GM12878 (cell line): ENCODE measurements around the gene FCN2. TPM values are rescaled to one million over a fixed set of nuclear protein-coding genes. Genes with fewer than 3 reads are reported as not detected.

Experiments
- ATAC-seq: fragments of 200-7000 bp; cut with Tn5 transposase; 3 replicates; pipeline ENCODE4 v1.9.1; 2020; ENCODE audit warnings: mild to moderate bottlenecking, moderate library complexity
- BruUV-seq: library from RNA; stranded (reverse); fragments of 400-500 nt; replicated peaks from 2 replicates; lab custom pipeline; 2021; lab: Mats Ljungman, UMichigan
- CTCF ChIA-PET: fragments of 300-600 bp; sonication (Branson Sonifier 250); formaldehyde crosslinking; extraction: SDS; loops from one replicate; lab custom pipeline; 2021; ENCODE audit warnings: inconsistent platforms; lab: Yijun Ruan, JAX
- POLR2A ChIA-PET: fragments of 350-600 bp; formaldehyde crosslinking; extraction: SDS; loops from one replicate; lab custom pipeline; 2021; ENCODE audit warnings: inconsistent platforms; lab: Charles Lee
- RAD21 ChIA-PET: fragments of 300-600 bp; sonication (Branson Sonifier 250); formaldehyde crosslinking; loops from one replicate; lab custom pipeline; 2023; ENCODE audit warnings: antibody characterized with exemption; ENCODE audit not compliant: unreplicated experiment; lab: Charles Lee
- SMC1A ChIA-PET: fragments of 300-600 bp; sonication (Branson Sonifier 250); formaldehyde crosslinking; loops from one replicate; lab custom pipeline; 2023; ENCODE audit not compliant: unreplicated experiment, uncharacterized antibody; lab: Charles Lee
- DNase-seq: peaks from one replicate; pipeline ENCODE4 v3.0.0-alpha.2; 2011; ENCODE audit warnings: low read depth, low spot score
- FAIRE-seq: peaks from 3 replicates; lab custom pipeline; 2011; peaks lifted over from hg19 to GRCh38; lab: Jason Lieb, UNC
- H2AFZ ChIP-seq: 2 replicates; pipeline ENCODE4 v1.6.0; 2011; ENCODE audit warnings: low read depth, low read length, control low read depth; ENCODE audit not compliant: control insufficient read depth
- H3K27ac ChIP-seq: 2 replicates; pipeline ENCODE4 v1.5.1; 2011; ENCODE audit warnings: control low read depth; ENCODE audit not compliant: control insufficient read depth, insufficient read depth
- H3K27me3 ChIP-seq, 2 experiments: replicated peaks in 1 of 2; 2 replicates each; pipeline versions ENCODE4 v1.6.0 to v1.6.1; 2011; ENCODE audit warnings: low read length in 1 of 2; ENCODE audit not compliant: control insufficient read depth in 2 of 2, insufficient read depth in 2 of 2
- H3K36me3 ChIP-seq, 2 experiments: 2 replicates each; pipeline ENCODE4 v1.5.1; 2011; ENCODE audit warnings: low read length in 1 of 2; ENCODE audit not compliant: control insufficient read depth in 2 of 2, insufficient read depth in 2 of 2
- H3K4me1 ChIP-seq: 2 replicates; pipeline ENCODE4 v1.6.1; 2011; ENCODE audit warnings: mild to moderate bottlenecking, low read length, moderate library complexity, mixed read lengths; ENCODE audit not compliant: control insufficient read depth, insufficient read depth
- H3K4me2 ChIP-seq: 2 replicates; pipeline ENCODE4 v1.6.0; 2011; ENCODE audit warnings: control low read depth; ENCODE audit not compliant: control insufficient read depth, insufficient read depth
- H3K4me3 ChIP-seq: fragments of 200-600 bp; sonication (generic); 2 replicates; pipeline ENCODE4 v1.5.1; 2016
- H3K79me2 ChIP-seq: 2 replicates; pipeline ENCODE4 v1.6.0; 2011; ENCODE audit warnings: low read length; ENCODE audit not compliant: control insufficient read depth, insufficient read depth
- H3K9ac ChIP-seq: 2 replicates; pipeline ENCODE4 v1.8.0; 2011; ENCODE audit warnings: low read length, control low read depth, mixed read lengths; ENCODE audit not compliant: control insufficient read depth, insufficient read depth
- H3K9me3 ChIP-seq: replicated peaks from 3 replicates; pipeline ENCODE4 v1.5.1; 2011; ENCODE audit warnings: mild to moderate bottlenecking, low read length; ENCODE audit not compliant: control insufficient read depth, insufficient read depth
- H4K20me1 ChIP-seq: 2 replicates; pipeline ENCODE4 v1.6.0; 2011; ENCODE audit not compliant: control insufficient read depth, insufficient read depth
- BRCA1 ChIP-seq: IDR thresholded peaks from 2 replicates; pipeline ENCODE4 v1.6.1; 2011; ENCODE audit warnings: low read depth, low read length, improper control_type of control experiment
- FOXM1 ChIP-seq: IDR thresholded peaks from 2 replicates; pipeline ENCODE4 v1.6.1; 2012; ENCODE audit warnings: low read depth, mild to moderate bottlenecking, inconsistent platforms, low read length, moderate library complexity
- IKZF2 ChIP-seq, 2 experiments: fragments of 450-650 bp; IDR thresholded peaks; 2 replicates each; pipeline ENCODE4 v1.6.1; 2017; ENCODE audit warnings: mild to moderate bottlenecking in 2 of 2, moderate library complexity in 2 of 2
- NR2F1 ChIP-seq: fragments of 450-650 bp; conservative IDR thresholded peaks from 2 replicates; pipeline ENCODE4 v1.6.1; 2017; ENCODE audit warnings: mild to moderate bottlenecking
- NRF1 ChIP-seq: conservative IDR thresholded peaks from 2 replicates; pipeline ENCODE4 v1.6.1; 2011; ENCODE audit warnings: mild to moderate bottlenecking, low read depth, low read length, improper control_type of control experiment
- POLR2AphosphoS2 ChIP-seq: IDR thresholded peaks from 2 replicates; pipeline ENCODE4 v1.6.1; 2011; ENCODE audit warnings: low read depth, mild to moderate bottlenecking, low read length, improper control_type of control experiment, moderate library complexity
- SMAD1 ChIP-seq: fragments of 450-650 bp; IDR thresholded peaks from 2 replicates; pipeline ENCODE4 v1.6.1; 2018; ENCODE audit warnings: mild to moderate bottlenecking, low read depth; ENCODE audit not compliant: partially characterized antibody
- TBL1XR1 ChIP-seq: IDR thresholded peaks from 2 replicates; pipeline ENCODE4 v1.6.1; 2012; ENCODE audit warnings: low read depth, low read length, improper control_type of control experiment
- WGBS: methylation state at CpG from one replicate; pipeline ENCODE4 v1.1.6; 2016; ENCODE audit warnings: low lambda C conversion rate; ENCODE audit not compliant: insufficient replicate concordance, insufficient coverage; ENCODE audit errors: missing lambda C conversion rate; 5-methylcytosine and 5-hydroxymethylcytosine counted together
- in situ Hi-C: fragments of 300-500 bp; cut with MboI; formaldehyde crosslinking; loops from 9 replicates; pipeline ENCODE4 v1.14.3; 2018; ENCODE audit warnings: mixed read lengths
- intact Hi-C: fragments of 100-400 bp; cut with micrococcal nuclease; formaldehyde crosslinking; loops from one replicate; pipeline ENCODE4 v1.14.2; 2022; ENCODE audit not compliant: unreplicated experiment
- polyA plus RNA-seq, 11 experiments: library from polyadenylated mRNA; depleted of rRNA in 4 of 11; unstranded in 6 of 11; stranded (reverse) in 5 of 11; fragments of >200 nt; fragmentation: Nextera tagmentation in 4 of 11; fragmentation: Illumina TruSeq in 1 of 11; extraction: Ambion mirVana in 4 of 11; extraction: Trizol in 1 of 11; gene quantifications; 1 replicate in 1 of 11; 2 replicates in 10 of 11; pipeline versions ENCODE4 v1.2.1 to v1.2.3, GENCODE V29; 2011 to 2016; ENCODE audit warnings: inconsistent platforms in 2 of 11, missing spikeins in 2 of 11, low read depth in 1 of 11
- total RNA-seq, 4 experiments: library from RNA; depleted of rRNA in 3 of 4; stranded (reverse); fragments of >200 nt in 3 of 4; fragmentation: Illumina TruSeq in 1 of 4; extraction: Trizol in 1 of 4; gene quantifications; 2 replicates each; pipeline versions ENCODE4 v1.2.1 to v1.2.3, GENCODE V29; 2013 to 2021
- TF ChIP-seq, protein P1 (sequence below): IDR thresholded peaks from 2 replicates; pipeline ENCODE4 v1.6.1; 2011; ENCODE audit warnings: borderline replicate concordance, low read depth, mild to moderate bottlenecking, moderate library complexity, mixed read lengths, low read length; ENCODE audit not compliant: insufficient read depth; ENCODE audit errors: extremely low read length
- TF ChIP-seq, protein P2 (sequence below): fragments of 150-350 bp; IDR thresholded peaks from 2 replicates; pipeline ENCODE4 v1.6.1; 2016; ENCODE audit warnings: low read depth, low read length

The FCN2 gene
- total and polyA plus RNA-seq, 10 of the 15 experiments (the other 5 are each of a cell fraction or from before 2014, with no cell fraction given) = not detected

DNA sequence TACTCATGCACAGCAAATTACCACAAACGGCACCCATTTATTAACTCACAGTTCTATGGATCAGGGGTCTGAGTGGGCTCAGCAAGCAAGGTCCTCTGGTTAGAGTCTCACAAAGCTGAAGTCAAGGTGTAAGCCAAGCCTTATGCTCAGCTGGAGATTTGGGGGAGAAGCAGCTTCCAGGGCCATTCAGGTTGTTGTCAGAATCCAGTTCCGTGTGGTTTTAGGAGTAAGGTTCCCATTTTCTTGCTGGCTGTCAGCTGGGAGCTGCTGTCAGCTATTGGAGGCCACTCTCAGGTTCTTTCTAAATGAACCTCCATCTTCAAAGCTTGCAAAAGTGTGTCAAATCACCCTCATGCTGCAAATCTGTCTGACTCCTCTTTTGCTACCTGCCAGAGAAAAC, 17.7 kb downstream of the FCN2 start:
- SMC1A ChIA-PET = interaction anchor here (1.1 kb wide), 1 partner anchor 33 kb away, joined by 3 read pairs; no protein-coding TSS in a partner anchor
- in situ Hi-C loops (no loop called here), intact Hi-C loops (no loop called here)
- 22% methylated on average over 2 of the region's 2 CpGs for WGBS
- FAIRE-seq (no peak), ATAC-seq (no peak), DNase-seq (no peak)
- Histone ChIP-seq H3K27ac (no peak overlapping the region), H3K9me3 (peaks cover 8% of the 10 kb centered on the region), H3K36me3 (no peaks in the 10 kb centered on the region), H4K20me1 (no peaks in the 10 kb centered on the region), H3K4me2 (no peak overlapping the region), H3K27me3 (no peaks in the 10 kb centered on the region), H3K79me2 (no peaks in the 10 kb centered on the region), H3K4me3 (no peak overlapping the region), H3K9ac (no peak overlapping the region), H3K4me1 (0 out of 2 replicates have a peak, but pooled peaks cover 4% of the 10 kb centered on the region), H2AFZ (no peak overlapping the region)
- RAD21 ChIA-PET = interaction anchor here (0.9 kb wide), 1 partner anchor 33 kb away, joined by 3 read pairs; no protein-coding TSS in a partner anchor
- TF ChIP-seq SMAD1 (no peak), POLR2AphosphoS2 (no peak), TBL1XR1 (no peak), NRF1 (no peak), FOXM1 (no peak), NR2F1 (no peak)
- TF ChIP-seq, protein P1, sequence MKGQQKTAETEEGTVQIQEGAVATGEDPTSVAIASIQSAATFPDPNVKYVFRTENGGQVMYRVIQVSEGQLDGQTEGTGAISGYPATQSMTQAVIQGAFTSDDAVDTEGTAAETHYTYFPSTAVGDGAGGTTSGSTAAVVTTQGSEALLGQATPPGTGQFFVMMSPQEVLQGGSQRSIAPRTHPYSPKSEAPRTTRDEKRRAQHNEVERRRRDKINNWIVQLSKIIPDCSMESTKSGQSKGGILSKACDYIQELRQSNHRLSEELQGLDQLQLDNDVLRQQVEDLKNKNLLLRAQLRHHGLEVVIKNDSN = no peak
- CTCF ChIA-PET = no interaction called here
- POLR2A ChIA-PET = no interaction called here
- no TSS peak for BruUV-seq

DNA sequence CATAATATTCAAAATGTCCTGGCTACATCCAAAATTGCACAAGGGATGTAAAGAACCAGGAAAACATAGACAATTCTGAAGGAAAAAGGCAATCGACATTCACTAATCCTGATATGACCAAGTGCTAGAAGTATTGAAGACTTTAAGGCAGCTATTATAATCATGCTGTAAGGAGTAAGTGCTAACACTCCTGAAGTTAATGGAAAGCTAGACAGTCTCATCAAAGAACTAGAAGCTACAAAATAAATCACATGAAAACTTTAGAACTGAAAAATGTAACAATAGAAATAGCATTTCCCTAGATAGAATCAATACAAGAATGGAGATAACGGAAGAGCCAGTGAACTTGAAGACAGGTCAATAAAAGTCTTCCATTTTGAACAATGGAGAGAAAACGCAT, 18.6 kb downstream of the FCN2 start:
- Histone ChIP-seq H3K79me2 (no peaks in the 10 kb centered on the region), H3K9me3 (peaks cover 8% of the 10 kb centered on the region), H3K9ac (no peak overlapping the region), H2AFZ (no peak overlapping the region), H3K36me3 (no peaks in the 10 kb centered on the region), H4K20me1 (no peaks in the 10 kb centered on the region), H3K4me2 (no peak overlapping the region), H3K4me3 (no peak overlapping the region), H3K27me3 (no peaks in the 10 kb centered on the region), H3K27ac (no peak overlapping the region), H3K4me1 (0 out of 2 replicates have a peak, but pooled peaks cover 4% of the 10 kb centered on the region)
- WGBS = 21% methylated on average over 3 of the region's 3 CpGs
- FAIRE-seq (no peak), DNase-seq (no peak), ATAC-seq (no peak)
- BruUV-seq = no TSS peak
- POLR2A ChIA-PET = no interaction called here
- intact Hi-C loops = no loop called here
- RAD21 ChIA-PET = interaction anchor here (0.9 kb wide), 1 partner anchor 32 kb away, joined by 3 read pairs; no protein-coding TSS in a partner anchor
- in situ Hi-C loops = no loop called here
- SMC1A ChIA-PET = no interaction called here
- CTCF ChIA-PET = no interaction called here
- TF ChIP-seq IKZF2 (IDR thresholded peaks at IDR 0.05) (no peak), BRCA1 (no peak)
- TF ChIP-seq, protein P2, sequence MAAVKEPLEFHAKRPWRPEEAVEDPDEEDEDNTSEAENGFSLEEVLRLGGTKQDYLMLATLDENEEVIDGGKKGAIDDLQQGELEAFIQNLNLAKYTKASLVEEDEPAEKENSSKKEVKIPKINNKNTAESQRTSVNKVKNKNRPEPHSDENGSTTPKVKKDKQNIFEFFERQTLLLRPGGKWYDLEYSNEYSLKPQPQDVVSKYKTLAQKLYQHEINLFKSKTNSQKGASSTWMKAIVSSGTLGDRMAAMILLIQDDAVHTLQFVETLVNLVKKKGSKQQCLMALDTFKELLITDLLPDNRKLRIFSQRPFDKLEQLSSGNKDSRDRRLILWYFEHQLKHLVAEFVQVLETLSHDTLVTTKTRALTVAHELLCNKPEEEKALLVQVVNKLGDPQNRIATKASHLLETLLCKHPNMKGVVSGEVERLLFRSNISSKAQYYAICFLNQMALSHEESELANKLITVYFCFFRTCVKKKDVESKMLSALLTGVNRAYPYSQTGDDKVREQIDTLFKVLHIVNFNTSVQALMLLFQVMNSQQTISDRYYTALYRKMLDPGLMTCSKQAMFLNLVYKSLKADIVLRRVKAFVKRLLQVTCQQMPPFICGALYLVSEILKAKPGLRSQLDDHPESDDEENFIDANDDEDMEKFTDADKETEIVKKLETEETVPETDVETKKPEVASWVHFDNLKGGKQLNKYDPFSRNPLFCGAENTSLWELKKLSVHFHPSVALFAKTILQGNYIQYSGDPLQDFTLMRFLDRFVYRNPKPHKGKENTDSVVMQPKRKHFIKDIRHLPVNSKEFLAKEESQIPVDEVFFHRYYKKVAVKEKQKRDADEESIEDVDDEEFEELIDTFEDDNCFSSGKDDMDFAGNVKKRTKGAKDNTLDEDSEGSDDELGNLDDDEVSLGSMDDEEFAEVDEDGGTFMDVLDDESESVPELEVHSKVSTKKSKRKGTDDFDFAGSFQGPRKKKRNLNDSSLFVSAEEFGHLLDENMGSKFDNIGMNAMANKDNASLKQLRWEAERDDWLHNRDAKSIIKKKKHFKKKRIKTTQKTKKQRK = no peak
